GM19455 (cell line): ENCODE measurements around the gene CYP1A1.
A peak's percentile ranks its signal among the peaks of the same experiment; 100 is the strongest.

Source experiments
- ATAC-seq: cut with Tn5 transposase; IDR thresholded peaks from one replicate; pipeline ENCODE4 v1.9.1; 2021; ENCODE audit not compliant: unreplicated experiment

CYP1A1 gene

GRCh38 chr15:74695597-74696397 lies 29.5 kb downstream of the CYP1A1 start, which contains the start of gene EDC3:
TSS of gene EDC3 (minus strand) at chr15:74696024. CDS start at chr15:74675124, 20,900 bp downstream.
- ATAC-seq = peak; percentile 84

GRCh38 chr15:74692327-74692726 lies 33.0 kb downstream of the CYP1A1 start:
- no peak for ATAC-seq

GRCh38 chr15:74683758-74684157 lies 41.6 kb downstream of the CYP1A1 start:
- no peak for ATAC-seq

- ATAC-seq = no peak
These were observed 42.4 kb downstream of the CYP1A1 start for GRCh38 chr15:74682954-74683353.

- no peak for ATAC-seq
These were observed 44.9 kb downstream of the CYP1A1 start for GRCh38 chr15:74680456-74680855.

GRCh38 chr15:74676801-74677200 lies 48.5 kb downstream of the CYP1A1 start:
- no peak for ATAC-seq

GRCh38 chr15:74674161-74674560 lies 51.2 kb downstream of the CYP1A1 start:
- ATAC-seq = no peak

GRCh38 chr15:74669627-74670026 lies 55.7 kb downstream of the CYP1A1 start:
- ATAC-seq = no peak
